ENCODE data around the gene MBNL1.

- TF ChIP-seq CTCF (IDR thresholded peaks at IDR 0.05), result no peak
- no peak for TF ChIP-seq POLR2AphosphoS5 (IDR thresholded peaks at IDR 0.05)
- no peak for TF ChIP-seq POLR2A (IDR thresholded peaks at IDR 0.05)
- TF ChIP-seq EP300 (IDR thresholded peaks at IDR 0.05), result no peak
These were observed 43.5 kb upstream of the MBNL1 start for GRCh38 chr3:152225201-152225600.
